Measurements from ENCODE around the gene CR1. TPM values are rescaled to one million over a fixed set of nuclear protein-coding genes. Genes with fewer than 3 reads are reported as not detected.
"Not testable (repeated sequence)": the region's sequence is repeated elsewhere in the genome, so short reads cannot be mapped to it uniquely, and the experiment has no call there.

Gene CR1
- total RNA-seq, 1 donor from 2014 or later: 2.0 TPM

GRCh38 chr1:207519505-207520399, 23.8 kb downstream of the CR1 start:
- DNase-seq: no peak
- H3K4me1 ChIP-seq: no peaks in the 10 kb centered on the region
- TF ChIP-seq CTCF (IDR thresholded peaks at IDR 0.05; ENCODE audit: borderline replicate concordance): no peak
- H3K4me3 ChIP-seq: no peak overlapping the region
- no peaks in the 10 kb centered on the region for H3K36me3 ChIP-seq
- peaks cover 20% of the 10 kb centered on the region for H3K27me3 ChIP-seq (ENCODE audit: low read depth)
- no peak overlapping the region for H3K27ac ChIP-seq (replicated peaks)
- intact Hi-C loops (cut with micrococcal nuclease): no loop called here
- H3K9me3 ChIP-seq (replicated peaks): no peaks in the 10 kb centered on the region

GRCh38 chr1:207520400-207521345, 24.7 kb downstream of the CR1 start:
- peaks cover 20% of the 10 kb centered on the region for H3K27me3 ChIP-seq (ENCODE audit: low read depth)
- H3K9me3 ChIP-seq (replicated peaks); H3K4me3 ChIP-seq; H3K4me1 ChIP-seq; DNase-seq; H3K36me3 ChIP-seq; intact Hi-C loops (cut with micrococcal nuclease); H3K27ac ChIP-seq (replicated peaks): not testable (repeated sequence)

GRCh38 chr1:207525239-207525638, 29.3 kb downstream of the CR1 start:
- H3K4me1 ChIP-seq; intact Hi-C loops (cut with micrococcal nuclease); H3K4me3 ChIP-seq; DNase-seq; H3K36me3 ChIP-seq; H3K27ac ChIP-seq (replicated peaks); H3K9me3 ChIP-seq (replicated peaks): not testable (repeated sequence)
- peaks cover 14% of the 10 kb centered on the region for H3K27me3 ChIP-seq (ENCODE audit: low read depth)

- H3K27ac ChIP-seq (replicated peaks); H3K4me1 ChIP-seq; H3K36me3 ChIP-seq; H3K9me3 ChIP-seq (replicated peaks); intact Hi-C loops (cut with micrococcal nuclease); H3K27me3 ChIP-seq (ENCODE audit: low read depth); H3K4me3 ChIP-seq; DNase-seq: not testable (repeated sequence)
These were observed 32.4 kb downstream of the CR1 start for GRCh38 chr1:207528401-207528800.

GRCh38 chr1:207536263-207536662, 40.3 kb downstream of the CR1 start:
- H3K9me3 ChIP-seq (replicated peaks); DNase-seq; intact Hi-C loops (cut with micrococcal nuclease); H3K36me3 ChIP-seq; H3K4me1 ChIP-seq; H3K4me3 ChIP-seq; H3K27me3 ChIP-seq (ENCODE audit: low read depth); H3K27ac ChIP-seq (replicated peaks): not testable (repeated sequence)

GRCh38 chr1:207546677-207547357, 50.9 kb downstream of the CR1 start:
- H3K36me3 ChIP-seq; intact Hi-C loops (cut with micrococcal nuclease); H3K4me3 ChIP-seq; H3K9me3 ChIP-seq (replicated peaks); H3K4me1 ChIP-seq; H3K27ac ChIP-seq (replicated peaks); DNase-seq; H3K27me3 ChIP-seq (ENCODE audit: low read depth): not testable (repeated sequence)

GRCh38 chr1:207554823-207555222, 58.9 kb downstream of the CR1 start:
- H3K36me3 ChIP-seq; H3K9me3 ChIP-seq (replicated peaks); H3K4me1 ChIP-seq; H3K4me3 ChIP-seq; H3K27ac ChIP-seq (replicated peaks); intact Hi-C loops (cut with micrococcal nuclease); DNase-seq; H3K27me3 ChIP-seq (ENCODE audit: low read depth): not testable (repeated sequence)

All from left ventricle myocardium inferior (tissue), 1 donor.